ENCODE measurements around the gene PRKCZ. TPM values are rescaled to one million over a fixed set of nuclear protein-coding genes. Genes with fewer than 3 reads are reported as not detected.

PRKCZ gene
- total and polyA plus RNA-seq, 2 experiments from 2014 or later = 26.2 to 36.9 TPM

DNA sequence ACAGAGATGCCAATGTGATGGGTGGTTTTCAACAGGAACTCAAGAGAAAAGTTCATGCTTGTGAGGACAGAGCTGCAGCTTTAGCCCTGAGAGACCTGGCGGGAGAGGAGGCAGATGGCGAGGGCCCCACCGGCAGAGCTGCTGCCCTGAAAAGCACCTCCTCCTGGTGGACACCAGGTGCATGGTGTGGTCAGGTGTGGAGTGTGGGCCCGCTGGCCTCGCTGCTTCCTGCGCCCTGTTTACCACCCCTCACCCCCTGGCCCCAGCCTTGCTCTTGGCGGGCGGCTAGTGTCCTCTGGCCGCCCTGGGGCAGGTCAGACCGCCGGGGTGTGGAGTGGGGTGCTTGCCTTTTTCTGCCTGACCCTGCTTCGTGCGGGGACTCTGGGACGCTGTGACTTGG is 42.8 kb downstream of the PRKCZ start:
- H4K20me1 ChIP-seq (replicated peaks; ENCODE audit: insufficient read depth) = no peaks in the 10 kb centered on the region
- Mint-ChIP-seq H3K4me3 (no peak overlapping the region), H3K27me3 (ENCODE audit: insufficient read depth, low read depth, poor library complexity) (peaks cover 4% of the 10 kb centered on the region), H3K36me3 (ENCODE audit: low read depth) (peaks cover 18% of the 10 kb centered on the region), H3K4me1 (peaks cover 10% of the 10 kb centered on the region), H3K27ac (no peak overlapping the region), H3K9me3 (peaks cover 9% of the 10 kb centered on the region)
- no peak overlapping the region for H3K27ac ChIP-seq (ENCODE audit: low read depth)
- H3K4me3 ChIP-seq = no peak overlapping the region
- no peak for TF ChIP-seq STAT1 (IDR thresholded peaks at IDR 0.05; ENCODE audit: unreplicated experiment)
- no peak for TF ChIP-seq ZNF462 (CRISPR knock-in tag; IDR thresholded peaks at IDR 0.05)
- no peak for TF ChIP-seq POLR2AphosphoS5 (IDR thresholded peaks at IDR 0.05; ENCODE audit: low read depth)
- no peak for TF ChIP-seq CREB1 (CRISPR knock-in tag; IDR thresholded peaks at IDR 0.05; ENCODE audit: low read depth)
- TF ChIP-seq NANOG (IDR thresholded peaks at IDR 0.05; ENCODE audit: borderline replicate concordance) = no peak
- TF ChIP-seq CTCF (conservative IDR thresholded peaks at IDR 0.05; ENCODE audit: low read depth in 2 of 2) = no peak
- TF ChIP-seq, protein P1, sequence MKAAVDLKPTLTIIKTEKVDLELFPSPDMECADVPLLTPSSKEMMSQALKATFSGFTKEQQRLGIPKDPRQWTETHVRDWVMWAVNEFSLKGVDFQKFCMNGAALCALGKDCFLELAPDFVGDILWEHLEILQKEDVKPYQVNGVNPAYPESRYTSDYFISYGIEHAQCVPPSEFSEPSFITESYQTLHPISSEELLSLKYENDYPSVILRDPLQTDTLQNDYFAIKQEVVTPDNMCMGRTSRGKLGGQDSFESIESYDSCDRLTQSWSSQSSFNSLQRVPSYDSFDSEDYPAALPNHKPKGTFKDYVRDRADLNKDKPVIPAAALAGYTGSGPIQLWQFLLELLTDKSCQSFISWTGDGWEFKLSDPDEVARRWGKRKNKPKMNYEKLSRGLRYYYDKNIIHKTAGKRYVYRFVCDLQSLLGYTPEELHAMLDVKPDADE (IDR thresholded peaks at IDR 0.05) = no peak
- TF ChIP-seq ZNF331 (CRISPR knock-in tag; IDR thresholded peaks at IDR 0.05; ENCODE audit: low read depth) = no peak
- TF ChIP-seq EZH2 (IDR thresholded peaks at IDR 0.05; ENCODE audit: low read depth, unreplicated experiment) = no peak
- TF ChIP-seq ZNF114 (CRISPR knock-in tag; IDR thresholded peaks at IDR 0.05) = no peak
- TF ChIP-seq, protein P2, sequence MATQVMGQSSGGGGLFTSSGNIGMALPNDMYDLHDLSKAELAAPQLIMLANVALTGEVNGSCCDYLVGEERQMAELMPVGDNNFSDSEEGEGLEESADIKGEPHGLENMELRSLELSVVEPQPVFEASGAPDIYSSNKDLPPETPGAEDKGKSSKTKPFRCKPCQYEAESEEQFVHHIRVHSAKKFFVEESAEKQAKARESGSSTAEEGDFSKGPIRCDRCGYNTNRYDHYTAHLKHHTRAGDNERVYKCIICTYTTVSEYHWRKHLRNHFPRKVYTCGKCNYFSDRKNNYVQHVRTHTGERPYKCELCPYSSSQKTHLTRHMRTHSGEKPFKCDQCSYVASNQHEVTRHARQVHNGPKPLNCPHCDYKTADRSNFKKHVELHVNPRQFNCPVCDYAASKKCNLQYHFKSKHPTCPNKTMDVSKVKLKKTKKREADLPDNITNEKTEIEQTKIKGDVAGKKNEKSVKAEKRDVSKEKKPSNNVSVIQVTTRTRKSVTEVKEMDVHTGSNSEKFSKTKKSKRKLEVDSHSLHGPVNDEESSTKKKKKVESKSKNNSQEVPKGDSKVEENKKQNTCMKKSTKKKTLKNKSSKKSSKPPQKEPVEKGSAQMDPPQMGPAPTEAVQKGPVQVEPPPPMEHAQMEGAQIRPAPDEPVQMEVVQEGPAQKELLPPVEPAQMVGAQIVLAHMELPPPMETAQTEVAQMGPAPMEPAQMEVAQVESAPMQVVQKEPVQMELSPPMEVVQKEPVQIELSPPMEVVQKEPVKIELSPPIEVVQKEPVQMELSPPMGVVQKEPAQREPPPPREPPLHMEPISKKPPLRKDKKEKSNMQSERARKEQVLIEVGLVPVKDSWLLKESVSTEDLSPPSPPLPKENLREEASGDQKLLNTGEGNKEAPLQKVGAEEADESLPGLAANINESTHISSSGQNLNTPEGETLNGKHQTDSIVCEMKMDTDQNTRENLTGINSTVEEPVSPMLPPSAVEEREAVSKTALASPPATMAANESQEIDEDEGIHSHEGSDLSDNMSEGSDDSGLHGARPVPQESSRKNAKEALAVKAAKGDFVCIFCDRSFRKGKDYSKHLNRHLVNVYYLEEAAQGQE (IDR thresholded peaks at IDR 0.05; ENCODE audit: unreplicated experiment) = no peak
- TF ChIP-seq EZH2phosphoT487 (IDR thresholded peaks at IDR 0.05; ENCODE audit: unreplicated experiment) = no peak
- no peak for TF ChIP-seq JUNB (IDR thresholded peaks at IDR 0.05; ENCODE audit: unreplicated experiment)
- H3K4me2 ChIP-seq = no peak overlapping the region
- H3K4me1 ChIP-seq (ENCODE audit: insufficient read depth) = peaks cover 4% of the 10 kb centered on the region; the same call in 1 of the 2 replicates
- no peaks in the 10 kb centered on the region for H3K9me2 ChIP-seq (ENCODE audit: insufficient read depth)
- no peaks in the 10 kb centered on the region for H3K27me3 ChIP-seq (ENCODE audit: insufficient read depth)
- no peaks in the 10 kb centered on the region for H3F3A ChIP-seq (replicated peaks; ENCODE audit: low read depth)
- DNase-seq (ENCODE audit: low spot score) (no peak), ATAC-seq (no peak)
- H3K79me2 ChIP-seq (replicated peaks; ENCODE audit: insufficient read depth) = peaks cover 6% of the 10 kb centered on the region; the same call in 1 of the 2 replicates
- H3K36me3 ChIP-seq (ENCODE audit: insufficient read depth) = no peaks in the 10 kb centered on the region
- no peak overlapping the region for H2AFZ ChIP-seq
